Peyer's patch (tissue), 4 donors: ENCODE results near the gene RAP2C.

Experiments
- POLR2A ChIP-seq, 2 donors: fragments of 450-650 bp; IDR thresholded peaks; one replicate each; pipeline ENCODE4 v1.5.1; 2017; ENCODE audit warnings: antibody characterized with exemption in 2 of 2, mild to moderate bottlenecking in 2 of 2, moderate library complexity in 2 of 2
- TF ChIP-seq, protein P1 (sequence below), 6 experiments: fragments of 450-650 bp in 4 of 6; fragments of 200-600 bp in 2 of 6; sonication (generic) in 1 of 6; IDR thresholded peaks; one replicate each; pipeline ENCODE4 v1.5.1; 2017 to 2019; ENCODE audit warnings: antibody characterized with exemption in 6 of 6, mild to moderate bottlenecking in 3 of 6, moderate library complexity in 1 of 6

DNA sequence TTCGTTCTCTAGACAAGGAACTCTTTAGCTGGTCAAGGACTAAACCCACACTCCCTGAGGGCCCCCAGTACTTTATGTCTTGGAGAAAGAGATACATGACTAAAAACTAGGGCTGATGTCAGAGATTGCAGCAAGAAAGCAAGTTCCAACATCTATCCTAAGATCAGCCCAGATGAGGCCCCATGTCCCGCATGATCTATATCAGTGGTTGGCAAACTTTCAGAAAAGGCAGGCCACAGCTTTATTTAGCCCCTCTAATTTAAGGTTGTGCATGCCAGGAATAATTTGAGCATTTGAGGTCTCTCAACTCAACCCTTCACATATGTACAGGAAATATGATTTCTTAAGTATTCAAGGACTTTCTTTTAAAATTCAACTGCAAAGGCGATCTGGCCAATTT, 47.4 kb downstream of the RAP2C start:
- TF ChIP-seq, protein P1, sequence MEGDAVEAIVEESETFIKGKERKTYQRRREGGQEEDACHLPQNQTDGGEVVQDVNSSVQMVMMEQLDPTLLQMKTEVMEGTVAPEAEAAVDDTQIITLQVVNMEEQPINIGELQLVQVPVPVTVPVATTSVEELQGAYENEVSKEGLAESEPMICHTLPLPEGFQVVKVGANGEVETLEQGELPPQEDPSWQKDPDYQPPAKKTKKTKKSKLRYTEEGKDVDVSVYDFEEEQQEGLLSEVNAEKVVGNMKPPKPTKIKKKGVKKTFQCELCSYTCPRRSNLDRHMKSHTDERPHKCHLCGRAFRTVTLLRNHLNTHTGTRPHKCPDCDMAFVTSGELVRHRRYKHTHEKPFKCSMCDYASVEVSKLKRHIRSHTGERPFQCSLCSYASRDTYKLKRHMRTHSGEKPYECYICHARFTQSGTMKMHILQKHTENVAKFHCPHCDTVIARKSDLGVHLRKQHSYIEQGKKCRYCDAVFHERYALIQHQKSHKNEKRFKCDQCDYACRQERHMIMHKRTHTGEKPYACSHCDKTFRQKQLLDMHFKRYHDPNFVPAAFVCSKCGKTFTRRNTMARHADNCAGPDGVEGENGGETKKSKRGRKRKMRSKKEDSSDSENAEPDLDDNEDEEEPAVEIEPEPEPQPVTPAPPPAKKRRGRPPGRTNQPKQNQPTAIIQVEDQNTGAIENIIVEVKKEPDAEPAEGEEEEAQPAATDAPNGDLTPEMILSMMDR (IDR thresholded peaks at IDR 0.05), result no peak
- no peak for TF ChIP-seq POLR2A (IDR thresholded peaks at IDR 0.05)
